ENCODE results near the gene DFFA. TPM values are rescaled to one million over a fixed set of nuclear protein-coding genes. Genes with fewer than 3 reads are reported as not detected.

The DFFA gene, protein sequence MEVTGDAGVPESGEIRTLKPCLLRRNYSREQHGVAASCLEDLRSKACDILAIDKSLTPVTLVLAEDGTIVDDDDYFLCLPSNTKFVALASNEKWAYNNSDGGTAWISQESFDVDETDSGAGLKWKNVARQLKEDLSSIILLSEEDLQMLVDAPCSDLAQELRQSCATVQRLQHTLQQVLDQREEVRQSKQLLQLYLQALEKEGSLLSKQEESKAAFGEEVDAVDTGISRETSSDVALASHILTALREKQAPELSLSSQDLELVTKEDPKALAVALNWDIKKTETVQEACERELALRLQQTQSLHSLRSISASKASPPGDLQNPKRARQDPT
- total RNA-seq: 10 to 100 TPM; 14.8 to 16.4 TPM

DNA sequence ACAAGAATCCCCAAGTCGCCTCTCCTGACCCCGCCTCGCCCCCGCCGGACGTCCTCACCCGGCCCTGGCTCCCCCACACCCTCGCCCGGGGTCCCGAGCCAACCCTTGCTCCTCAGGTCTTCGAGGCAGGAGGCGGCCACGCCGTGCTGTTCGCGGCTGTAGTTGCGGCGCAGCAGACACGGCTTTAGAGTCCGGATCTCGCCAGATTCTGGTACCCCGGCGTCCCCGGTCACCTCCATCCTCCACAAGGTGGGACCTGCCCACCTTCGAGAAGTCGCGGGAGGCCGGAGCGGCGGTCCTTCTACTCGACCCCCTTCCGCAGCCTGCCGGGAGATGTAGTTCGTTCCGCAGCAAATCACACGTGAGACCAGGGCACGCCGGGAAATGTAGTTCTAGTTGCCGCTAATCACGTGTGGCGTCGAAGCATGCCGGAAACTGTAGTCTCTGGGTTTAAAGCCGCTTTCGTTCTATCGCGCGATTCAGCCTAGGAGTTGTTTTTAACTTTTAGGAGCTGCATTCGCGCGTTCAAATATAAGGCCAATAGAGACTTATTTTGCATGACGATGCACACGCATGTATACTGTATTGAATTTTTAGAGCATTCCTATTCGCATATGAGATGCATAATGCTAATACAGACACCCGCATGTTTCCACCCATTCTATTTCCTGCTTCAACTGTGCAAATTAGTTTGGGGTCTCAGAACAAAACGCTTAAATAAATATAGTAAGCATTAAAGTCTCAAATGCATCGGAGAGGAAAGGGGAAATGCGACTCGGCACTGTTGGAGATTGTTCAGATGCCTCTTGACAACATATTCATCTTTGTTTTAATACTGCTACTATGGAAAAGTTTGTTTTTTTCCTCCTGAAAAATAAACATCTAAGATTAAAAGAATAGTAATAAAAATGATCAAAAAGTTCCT, at the start of gene DFFA:
TSS of gene DFFA (minus strand) at position 310 of the 925 bp plus-strand sequence. CDS start at position 239, 71 bp downstream.
- ATAC-seq (ENCODE audit: insufficient number of reproducible peaks, low FRiP score, low read depth): peak; percentile 90
- no peaks in the 10 kb centered on the region for H3K27me3 ChIP-seq (replicated peaks; ENCODE audit: insufficient read depth)
- peak within 1 kb of the TSS; percentile 49 to 62 for H3K27ac ChIP-seq
- peaks cover 16 to 28% of the 10 kb centered on the region in 2 donors for H3K4me1 ChIP-seq (ENCODE audit: control insufficient read depth in 1 of 2, low read depth in 2 of 2)
- peaks cover 15% of the 10 kb centered on the region for H3K36me3 ChIP-seq
- H3K9me3 ChIP-seq: no peaks in the 10 kb centered on the region
- TF ChIP-seq, protein P1, sequence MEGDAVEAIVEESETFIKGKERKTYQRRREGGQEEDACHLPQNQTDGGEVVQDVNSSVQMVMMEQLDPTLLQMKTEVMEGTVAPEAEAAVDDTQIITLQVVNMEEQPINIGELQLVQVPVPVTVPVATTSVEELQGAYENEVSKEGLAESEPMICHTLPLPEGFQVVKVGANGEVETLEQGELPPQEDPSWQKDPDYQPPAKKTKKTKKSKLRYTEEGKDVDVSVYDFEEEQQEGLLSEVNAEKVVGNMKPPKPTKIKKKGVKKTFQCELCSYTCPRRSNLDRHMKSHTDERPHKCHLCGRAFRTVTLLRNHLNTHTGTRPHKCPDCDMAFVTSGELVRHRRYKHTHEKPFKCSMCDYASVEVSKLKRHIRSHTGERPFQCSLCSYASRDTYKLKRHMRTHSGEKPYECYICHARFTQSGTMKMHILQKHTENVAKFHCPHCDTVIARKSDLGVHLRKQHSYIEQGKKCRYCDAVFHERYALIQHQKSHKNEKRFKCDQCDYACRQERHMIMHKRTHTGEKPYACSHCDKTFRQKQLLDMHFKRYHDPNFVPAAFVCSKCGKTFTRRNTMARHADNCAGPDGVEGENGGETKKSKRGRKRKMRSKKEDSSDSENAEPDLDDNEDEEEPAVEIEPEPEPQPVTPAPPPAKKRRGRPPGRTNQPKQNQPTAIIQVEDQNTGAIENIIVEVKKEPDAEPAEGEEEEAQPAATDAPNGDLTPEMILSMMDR (IDR thresholded peaks at IDR 0.05): no peak
- H3K4me3 ChIP-seq: peak within 1 kb of the TSS; percentile 87
- DNase-seq (ENCODE audit: low spot score): peak; percentile 90

DNA sequence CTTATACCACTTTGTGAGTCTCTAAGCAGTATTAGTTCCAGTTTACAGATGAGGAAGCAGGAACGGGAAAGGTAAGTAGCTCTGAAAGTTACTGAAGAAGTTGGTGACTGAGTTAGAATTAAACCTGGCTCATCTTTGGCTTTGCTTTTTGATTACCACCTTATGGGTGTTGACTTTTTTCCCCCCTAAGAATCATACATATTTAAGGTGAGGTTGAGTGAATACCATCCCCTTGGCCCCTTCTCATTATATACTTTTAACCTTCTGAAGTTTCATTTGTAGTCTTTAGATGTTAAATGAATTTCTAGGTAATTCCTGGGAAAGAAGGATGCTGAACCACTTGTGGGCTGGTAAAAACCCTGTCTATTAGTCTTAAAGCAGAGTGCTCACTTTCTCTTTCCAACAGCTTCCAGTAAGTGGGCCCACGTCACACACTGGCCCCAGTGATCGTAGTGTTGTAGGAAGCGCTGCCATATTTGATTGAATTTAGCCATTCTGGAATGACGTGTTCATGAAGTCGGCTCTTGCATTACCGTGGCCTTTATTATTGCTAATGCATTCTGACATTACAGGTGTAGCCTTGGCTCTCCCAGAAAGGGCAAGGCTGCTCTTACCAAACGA, 49.3 kb upstream of the DFFA start:
- no peak overlapping the region for H3K4me3 ChIP-seq
- no peaks in the 10 kb centered on the region for H3K36me3 ChIP-seq
- no peak for ATAC-seq (ENCODE audit: insufficient number of reproducible peaks, low FRiP score, low read depth)
- DNase-seq (ENCODE audit: low spot score): no peak
- no peak overlapping the region for H3K27ac ChIP-seq
- TF ChIP-seq, protein P1 (IDR thresholded peaks at IDR 0.05): no peak
- no peaks in the 10 kb centered on the region for H3K9me3 ChIP-seq
- no peaks in the 10 kb centered on the region for H3K4me1 ChIP-seq (ENCODE audit: control insufficient read depth in 1 of 2, low read depth in 2 of 2)
- no peaks in the 10 kb centered on the region for H3K27me3 ChIP-seq (replicated peaks; ENCODE audit: insufficient read depth)

DNA sequence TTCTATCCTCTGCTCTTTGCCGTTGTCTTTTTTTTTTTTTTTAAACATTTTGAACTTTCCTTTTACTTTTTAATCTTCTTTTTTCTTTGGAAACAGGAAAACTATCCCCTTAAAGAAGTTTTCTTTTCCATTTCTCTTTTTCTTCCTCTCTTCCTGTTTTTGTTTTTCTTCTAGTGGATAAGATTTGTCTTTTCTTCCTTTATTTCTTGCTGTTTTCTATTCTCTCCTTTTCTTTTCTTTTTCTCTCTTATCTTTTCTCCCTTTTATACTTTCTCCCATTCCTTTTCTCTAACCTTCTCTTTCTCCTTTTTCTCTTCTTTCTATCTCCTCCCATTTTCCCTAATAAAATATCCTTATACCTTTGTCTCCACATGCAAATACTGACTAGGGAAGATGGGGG, 48.6 kb upstream of the DFFA start:
- no peaks in the 10 kb centered on the region for H3K9me3 ChIP-seq
- peaks cover 0 to 2% of the 10 kb centered on the region in 2 donors for H3K4me1 ChIP-seq (ENCODE audit: control insufficient read depth in 1 of 2, low read depth in 2 of 2)
- no peak for DNase-seq (ENCODE audit: low spot score)
- no peak for ATAC-seq (ENCODE audit: insufficient number of reproducible peaks, low FRiP score, low read depth)
- no peaks in the 10 kb centered on the region for H3K27me3 ChIP-seq (replicated peaks; ENCODE audit: insufficient read depth)
- H3K4me3 ChIP-seq: no peak overlapping the region
- no peak overlapping the region for H3K27ac ChIP-seq
- TF ChIP-seq, protein P1 (IDR thresholded peaks at IDR 0.05): no peak
- no peaks in the 10 kb centered on the region for H3K36me3 ChIP-seq

DNA sequence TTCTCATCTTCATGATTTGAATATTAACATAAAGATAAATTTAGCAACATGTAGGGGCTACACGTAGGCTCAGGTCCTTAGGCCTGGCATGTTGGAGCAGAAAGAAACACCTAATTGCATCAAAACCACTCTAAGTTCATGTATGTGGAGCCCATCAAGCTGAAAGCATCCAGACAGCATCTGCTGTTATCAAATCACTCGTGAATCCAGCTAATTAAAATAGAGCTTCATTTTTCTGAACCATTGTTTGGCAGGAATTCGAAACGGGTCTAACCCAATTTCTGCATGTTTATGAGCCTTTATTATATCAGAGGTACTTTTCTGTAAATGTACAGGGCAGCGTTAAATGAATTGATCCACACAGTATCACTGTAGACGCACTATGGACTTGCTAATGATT, 48.2 kb upstream of the DFFA start:
- Histone ChIP-seq H3K27ac (no peak overlapping the region), H3K36me3 (no peaks in the 10 kb centered on the region), H3K27me3 (replicated peaks; ENCODE audit: insufficient read depth) (no peaks in the 10 kb centered on the region), H3K4me3 (no peak overlapping the region), H3K9me3 (no peaks in the 10 kb centered on the region), H3K4me1 (ENCODE audit: control insufficient read depth in 1 of 2, low read depth in 2 of 2) (peaks cover 0 to 7% of the 10 kb centered on the region in 2 donors)
- ATAC-seq (ENCODE audit: insufficient number of reproducible peaks, low FRiP score, low read depth) (no peak), DNase-seq (ENCODE audit: low spot score) (no peak)
- TF ChIP-seq, protein P1 (IDR thresholded peaks at IDR 0.05): no peak

DNA sequence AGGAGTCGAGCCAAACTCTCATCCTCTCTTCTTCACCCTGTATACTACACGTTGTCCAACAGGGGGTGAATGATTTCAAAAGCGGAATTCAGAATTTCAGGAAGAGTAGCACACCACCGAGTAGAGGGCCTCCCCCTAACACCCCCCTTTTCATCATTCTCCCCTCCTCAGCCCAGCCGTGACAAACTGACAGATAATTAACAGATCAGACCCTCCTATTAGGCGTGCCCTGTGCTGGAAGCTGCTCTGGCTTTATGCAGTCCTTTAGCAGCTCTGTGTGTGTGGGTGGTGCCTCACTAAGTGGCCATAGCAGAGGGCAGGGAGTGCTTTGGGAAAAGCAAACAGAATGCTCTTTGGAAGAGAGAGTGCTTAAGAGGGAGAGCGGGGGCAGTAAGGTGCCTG, 46.7 kb upstream of the DFFA start:
- ATAC-seq (ENCODE audit: insufficient number of reproducible peaks, low FRiP score, low read depth) (no peak), DNase-seq (ENCODE audit: low spot score) (no peak)
- TF ChIP-seq, protein P1 (IDR thresholded peaks at IDR 0.05): no peak
- H3K4me1 ChIP-seq (ENCODE audit: control insufficient read depth in 1 of 2, low read depth in 2 of 2): peaks cover 0 to 9% of the 10 kb centered on the region in 2 donors
- no peaks in the 10 kb centered on the region for H3K9me3 ChIP-seq
- no peaks in the 10 kb centered on the region for H3K36me3 ChIP-seq
- H3K27me3 ChIP-seq (replicated peaks; ENCODE audit: insufficient read depth): no peaks in the 10 kb centered on the region
- H3K27ac ChIP-seq: no peak overlapping the region
- H3K4me3 ChIP-seq: no peak overlapping the region

Measured in thoracic aorta (tissue), 2 donors.